BJ (cell line): ENCODE measurements around the gene FKBP7. TPM values are rescaled to one million over a fixed set of nuclear protein-coding genes. Genes with fewer than 3 reads are reported as not detected.

Experiments used
- CTCF ChIA-PET: fragments of 350-600 bp; formaldehyde crosslinking; extraction: SDS; loops from one replicate; lab custom pipeline; 2021; ENCODE audit warnings: antibody characterized with exemption, inconsistent platforms; lab: Yijun Ruan, JAX
- POLR2A ChIA-PET: fragments of 300-600 bp; sonication (Branson Sonifier 250); formaldehyde crosslinking; extraction: SDS; loops from one replicate; lab custom pipeline; 2021; ENCODE audit warnings: antibody characterized with exemption; lab: Charles Lee
- DNase-seq: peaks from one replicate; pipeline ENCODE4 v3.0.0-alpha.2; 2011; ENCODE audit warnings: low read depth
- H3K27me3 ChIP-seq: 2 replicates; pipeline ENCODE4 v1.6.0; 2011; ENCODE audit warnings: low read length; ENCODE audit not compliant: control insufficient read depth, insufficient read depth
- H3K36me3 ChIP-seq: 2 replicates; pipeline ENCODE4 v1.5.1; 2011; ENCODE audit warnings: low read length; ENCODE audit not compliant: control insufficient read depth, insufficient read depth
- H3K4me3 ChIP-seq: 2 replicates; pipeline ENCODE4 v1.5.1; 2011; ENCODE audit warnings: low read depth, mild to moderate bottlenecking, control low read depth, low read length
- CTCF ChIP-seq: IDR thresholded peaks from 2 replicates; pipeline ENCODE4 v1.5.1; 2011; ENCODE audit warnings: low read depth, mild to moderate bottlenecking, control low read depth, inconsistent platforms, low read length, moderate library complexity; ENCODE audit not compliant: insufficient read depth
- polyA plus RNA-seq: library from polyadenylated mRNA; depleted of rRNA; stranded (reverse); fragments of >200 nt; gene quantifications from 2 replicates; pipeline ENCODE4 v1.2.3, GENCODE V29; 2011; rRNA removed

FKBP7 gene
- polyA plus RNA-seq, 1 experiment: 32.4 TPM

GRCh38 chr2:178415979-178416378 is 62.4 kb downstream of the FKBP7 start:
- ChIA-PET CTCF (interaction anchor here (1.5 to 8.8 kb wide), 7 partner anchors 15 to 303 kb away, joined by 3 to 175 read pairs (median 8); partner anchors contain the start of gene RBM45), POLR2A (no interaction called here)
- no peak overlapping the region for H3K4me3 ChIP-seq
- no peaks in the 10 kb centered on the region for H3K36me3 ChIP-seq
- DNase-seq: no peak
- no peak for TF ChIP-seq CTCF
- no peaks in the 10 kb centered on the region for H3K27me3 ChIP-seq

- Histone ChIP-seq H3K27me3 (no peaks in the 10 kb centered on the region), H3K36me3 (no peaks in the 10 kb centered on the region), H3K4me3 (peak overlapping the region; percentile 62)
- POLR2A ChIA-PET: interaction anchor here (0.6 kb wide), 1 partner anchor 303 kb away, joined by 3 read pairs; no protein-coding TSS in a partner anchor
- CTCF ChIA-PET: interaction anchor here (0.6 to 8.8 kb wide), 42 partner anchors 9 to 431 kb away, joined by 3 to 175 read pairs (median 6); partner anchors contain the start of gene RBM45
- peak; percentile 95 for TF ChIP-seq CTCF
- DNase-seq: peak; percentile 80
These were observed 63.8 kb downstream of the FKBP7 start for GRCh38 chr2:178414266-178415247.

Other genes with a start within 250 kb of the FKBP7 start
- 30.4 and 51.6 TPM in 2 replicates for gene PRKRA, start 27.4 kb downstream of the FKBP7 start, polyA plus RNA-seq
- 1.5 and 2.8 TPM in 2 replicates for gene PJVK, start 27.2 kb downstream of the FKBP7 start, polyA plus RNA-seq
- gene PLEKHA3, start 1.9 kb upstream of the FKBP7 start, polyA plus RNA-seq: 10.0 and 22.8 TPM in 2 replicates